Stimulated activated CD8-positive, alpha-beta memory T cell treated with anti-CD3 and anti-CD28 coated beads, Interleukin-4, amount 100 ng/mL, for 24 hours (primary cell): ENCODE results near the gene ENDOG.
A peak's percentile ranks its signal among the peaks of the same experiment; 100 is the strongest.
"Not testable (repeated sequence)": the region's sequence is repeated elsewhere in the genome, so short reads cannot be mapped to it uniquely, and the experiment has no call there.

Source experiments
- DNase-seq: peaks from one replicate; pipeline ENCODE4 v3.0.0-alpha.2; 2020; ENCODE audit warnings: low read depth

ENDOG gene

GRCh38 chr9:128828719-128829452, 10.6 kb downstream of the ENDOG start:
- no peak for DNase-seq

- peak; percentile 90 for DNase-seq
Observed at GRCh38 chr9:128829477-128830251, 11.4 kb downstream of the ENDOG start, which contains the start of gene SPOUT1. TSS of gene SPOUT1 (minus strand) at chr9:128829794. CDS start at chr9:128829780, 14 bp downstream.

GRCh38 chr9:128833696-128834095, 15.4 kb downstream of the ENDOG start:
- no peak for DNase-seq

DNA sequence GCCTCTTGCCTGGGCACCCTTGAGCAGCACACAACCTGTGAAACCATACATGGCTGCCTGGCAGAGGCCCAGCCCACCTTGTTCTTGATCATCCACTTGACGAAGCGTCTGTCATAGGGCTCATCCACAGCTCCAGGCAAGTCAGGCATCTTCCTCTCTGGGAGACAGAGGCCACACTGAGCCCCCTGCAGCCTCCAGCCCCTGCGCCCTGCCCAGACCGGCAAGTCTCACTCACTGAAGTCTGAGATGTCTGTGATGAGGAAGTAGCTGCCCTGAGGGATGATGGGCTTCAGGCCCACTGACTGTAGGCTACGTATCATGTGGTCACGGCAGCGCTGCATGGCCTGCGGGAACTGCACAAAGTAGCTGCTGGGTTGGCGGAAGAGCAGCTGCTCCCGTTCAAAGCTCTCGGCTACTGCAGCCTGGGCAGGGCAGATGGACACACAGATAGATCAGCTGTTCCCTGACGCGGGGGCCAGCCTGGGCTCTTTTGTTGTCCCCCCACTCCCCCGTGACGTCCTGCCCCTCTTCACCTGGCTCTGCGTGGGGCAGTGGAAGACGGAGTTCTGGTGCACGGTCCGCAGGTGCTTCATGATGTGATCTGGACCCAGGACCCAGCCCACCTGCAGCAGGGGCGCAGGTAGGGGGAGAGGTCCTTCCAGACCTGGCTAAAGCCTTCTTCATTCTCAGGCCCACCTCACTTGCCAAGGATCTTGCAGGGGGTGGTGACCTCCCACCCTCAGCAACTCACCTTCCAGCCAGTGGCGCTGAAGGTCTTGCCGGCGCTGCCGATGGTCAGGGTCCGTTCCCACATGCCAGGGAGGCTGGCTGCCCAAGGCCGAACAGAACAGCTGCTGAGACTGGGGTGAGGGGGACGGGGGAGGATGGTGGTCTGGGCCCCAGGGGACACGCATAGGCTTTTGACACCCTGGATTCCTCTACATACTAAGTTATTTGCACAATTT, 17.2 kb downstream of the ENDOG start:
- no peak for DNase-seq

DNA sequence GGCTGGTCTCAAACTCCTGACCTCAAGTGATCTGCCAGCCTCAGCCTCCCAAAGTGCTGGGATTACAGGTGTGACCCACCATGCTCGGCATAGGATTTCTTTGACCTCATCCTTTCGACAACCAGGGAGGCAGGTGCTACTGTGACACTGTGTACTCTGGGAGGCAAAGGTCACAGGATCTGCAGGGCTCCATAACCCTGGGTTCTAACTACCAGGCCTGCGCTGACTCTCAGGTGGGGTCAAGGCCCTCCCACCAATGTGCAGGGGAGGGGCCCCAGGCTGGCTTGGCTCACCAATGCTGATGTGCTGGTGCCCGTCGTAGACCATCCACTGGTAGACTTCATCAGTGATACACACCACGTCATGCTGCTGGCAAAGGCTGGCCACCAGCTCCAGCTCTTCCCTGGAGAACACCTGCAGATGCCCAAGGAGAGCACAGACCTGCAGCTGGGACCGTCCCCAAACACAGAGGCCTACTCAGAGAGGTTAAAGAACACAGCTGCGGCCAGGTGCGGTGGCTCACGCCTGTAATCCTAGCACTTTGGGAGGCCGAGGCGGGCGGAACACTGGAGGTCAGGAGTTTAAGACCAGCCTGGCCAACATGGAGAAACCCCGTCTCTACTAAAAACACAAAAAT, 18.3 kb downstream of the ENDOG start:
- no peak for DNase-seq

GRCh38 chr9:128838338-128838737, 20.0 kb downstream of the ENDOG start:
- no peak for DNase-seq

GRCh38 chr9:128840524-128840923, 22.2 kb downstream of the ENDOG start:
- no peak for DNase-seq

GRCh38 chr9:128841694-128842492, 23.6 kb downstream of the ENDOG start:
- DNase-seq = no peak

DNA sequence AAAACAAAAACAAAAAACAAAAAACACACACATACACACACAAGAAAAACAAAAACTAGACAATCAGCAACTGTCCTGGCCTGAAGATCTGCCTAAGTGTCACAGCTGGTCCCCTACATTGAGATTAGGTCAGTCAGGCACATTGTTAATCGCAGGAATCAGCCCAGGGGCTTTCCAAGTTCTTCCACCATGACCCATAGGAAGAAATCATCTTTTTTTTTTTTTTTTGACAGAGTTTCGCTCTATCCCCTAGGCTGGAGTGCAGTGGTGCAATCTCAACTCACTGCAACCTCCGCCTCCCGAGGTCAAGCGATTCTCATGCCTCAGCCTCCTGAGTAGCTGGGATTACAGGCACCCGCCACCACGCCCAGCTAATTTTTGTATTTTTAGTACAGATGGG, 24.9 kb downstream of the ENDOG start:
- not testable (repeated sequence) for DNase-seq

DNA sequence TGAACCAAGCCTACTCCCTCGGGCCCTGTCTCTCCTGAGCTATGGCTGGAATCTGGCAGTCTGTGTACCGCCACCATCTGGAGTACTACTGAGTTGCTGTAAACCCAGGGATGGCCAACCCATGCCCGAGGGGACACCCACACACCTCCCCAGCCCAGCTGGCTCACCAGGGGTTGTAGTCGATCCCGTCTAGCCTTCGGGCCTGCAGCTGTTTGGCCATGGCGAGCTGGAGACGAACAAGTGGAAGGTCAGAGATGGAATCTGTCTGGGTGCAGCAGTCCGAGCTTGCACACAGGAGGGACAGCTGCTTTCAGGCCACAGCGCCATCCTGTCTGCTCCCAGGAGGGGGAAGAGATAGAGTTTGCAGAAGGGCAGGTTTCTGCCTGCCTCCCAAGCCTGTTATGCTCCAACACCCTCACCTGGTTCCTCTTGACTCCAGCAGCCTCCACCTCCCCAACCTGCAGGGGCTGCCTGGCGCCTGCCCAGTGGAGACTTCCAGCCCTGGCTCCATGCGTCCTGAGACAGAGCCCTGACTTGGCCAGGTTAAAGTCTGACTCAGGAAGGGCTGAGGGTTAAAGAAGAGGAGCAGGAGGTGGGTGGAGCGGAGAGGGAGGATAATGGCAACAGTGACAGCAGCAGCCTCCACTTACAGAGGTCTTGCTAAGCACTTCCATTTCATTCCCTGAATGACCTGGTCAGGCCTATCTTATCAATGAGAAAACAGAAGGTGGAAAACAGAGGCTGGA, 27.1 kb downstream of the ENDOG start:
- no peak for DNase-seq

GRCh38 chr9:128846680-128847030, 28.4 kb downstream of the ENDOG start:
- DNase-seq = no peak

DNA sequence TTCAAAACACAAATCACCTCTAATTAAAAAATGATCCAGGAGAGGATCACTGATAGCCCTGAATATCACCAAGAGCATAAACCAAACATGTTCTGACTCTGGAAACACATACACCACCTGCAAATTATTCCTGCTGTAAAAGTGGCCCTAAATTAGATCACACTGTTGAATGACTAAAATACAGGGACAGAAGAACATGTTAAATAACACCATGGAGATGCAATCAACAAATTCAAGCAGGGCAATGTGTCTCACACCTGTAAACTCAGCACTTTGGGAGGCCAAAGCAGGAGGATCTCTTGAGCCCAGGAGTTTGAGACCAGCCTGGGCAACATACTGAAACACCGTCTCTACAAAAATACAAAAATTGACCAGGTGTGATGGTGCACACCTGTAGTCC, 29.5 kb downstream of the ENDOG start:
- DNase-seq = no peak

GRCh38 chr9:128851024-128851423, 32.7 kb downstream of the ENDOG start:
- DNase-seq = not testable (repeated sequence)

DNA sequence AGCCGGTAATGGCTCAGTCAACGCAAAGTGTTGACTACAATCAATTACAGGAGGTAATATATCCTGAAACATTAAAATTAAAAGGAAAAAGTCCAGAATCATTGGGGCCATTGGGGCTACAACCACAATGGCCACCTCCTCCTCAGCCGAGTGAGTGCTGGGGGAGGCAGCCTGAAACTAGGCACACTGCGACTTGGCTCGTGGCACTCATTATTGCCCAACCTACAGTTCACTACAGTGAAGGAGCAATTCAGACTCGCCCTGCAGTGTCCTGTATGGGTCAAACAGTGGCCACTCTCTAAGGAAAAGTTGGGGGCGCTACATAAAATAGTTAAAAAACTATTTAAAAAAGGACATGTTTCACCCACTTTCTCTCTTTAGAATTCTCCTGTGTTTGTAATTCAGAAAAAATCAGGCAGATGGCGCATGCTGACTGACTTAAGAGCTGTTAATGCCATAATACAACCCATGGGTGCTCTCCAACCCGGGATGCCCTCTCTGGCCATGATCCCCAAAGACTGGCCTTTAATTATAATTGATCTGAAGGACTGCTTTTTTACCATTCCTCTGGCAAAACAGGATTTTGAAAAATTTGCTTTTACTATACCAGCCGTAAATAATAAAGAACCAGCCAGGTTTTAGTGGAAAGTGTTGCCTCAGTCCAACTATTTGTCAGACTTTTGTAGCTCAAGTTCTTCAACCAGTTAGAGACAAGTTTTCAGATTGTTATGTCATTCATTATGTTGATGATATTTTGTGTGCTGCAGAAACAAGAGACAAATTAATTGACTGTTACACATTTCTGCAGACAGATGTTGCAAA, 33.7 kb downstream of the ENDOG start:
- DNase-seq = not testable (repeated sequence)

GRCh38 chr9:128852646-128853045, 34.3 kb downstream of the ENDOG start:
- not testable (repeated sequence) for DNase-seq

GRCh38 chr9:128854454-128854853, 36.2 kb downstream of the ENDOG start:
- not testable (repeated sequence) for DNase-seq

GRCh38 chr9:128858476-128858875, 40.2 kb downstream of the ENDOG start:
- not testable (repeated sequence) for DNase-seq

GRCh38 chr9:128860937-128861336, 42.6 kb downstream of the ENDOG start:
- no peak for DNase-seq

GRCh38 chr9:128861501-128861900, 43.2 kb downstream of the ENDOG start:
- DNase-seq = no peak
